ENCODE measurements around the gene GRID1. TPM values are rescaled to one million over a fixed set of nuclear protein-coding genes. Genes with fewer than 3 reads are reported as not detected.

The GRID1 gene
- total RNA-seq, 1 donor from 2014 or later, result 0.75 TPM

DNA sequence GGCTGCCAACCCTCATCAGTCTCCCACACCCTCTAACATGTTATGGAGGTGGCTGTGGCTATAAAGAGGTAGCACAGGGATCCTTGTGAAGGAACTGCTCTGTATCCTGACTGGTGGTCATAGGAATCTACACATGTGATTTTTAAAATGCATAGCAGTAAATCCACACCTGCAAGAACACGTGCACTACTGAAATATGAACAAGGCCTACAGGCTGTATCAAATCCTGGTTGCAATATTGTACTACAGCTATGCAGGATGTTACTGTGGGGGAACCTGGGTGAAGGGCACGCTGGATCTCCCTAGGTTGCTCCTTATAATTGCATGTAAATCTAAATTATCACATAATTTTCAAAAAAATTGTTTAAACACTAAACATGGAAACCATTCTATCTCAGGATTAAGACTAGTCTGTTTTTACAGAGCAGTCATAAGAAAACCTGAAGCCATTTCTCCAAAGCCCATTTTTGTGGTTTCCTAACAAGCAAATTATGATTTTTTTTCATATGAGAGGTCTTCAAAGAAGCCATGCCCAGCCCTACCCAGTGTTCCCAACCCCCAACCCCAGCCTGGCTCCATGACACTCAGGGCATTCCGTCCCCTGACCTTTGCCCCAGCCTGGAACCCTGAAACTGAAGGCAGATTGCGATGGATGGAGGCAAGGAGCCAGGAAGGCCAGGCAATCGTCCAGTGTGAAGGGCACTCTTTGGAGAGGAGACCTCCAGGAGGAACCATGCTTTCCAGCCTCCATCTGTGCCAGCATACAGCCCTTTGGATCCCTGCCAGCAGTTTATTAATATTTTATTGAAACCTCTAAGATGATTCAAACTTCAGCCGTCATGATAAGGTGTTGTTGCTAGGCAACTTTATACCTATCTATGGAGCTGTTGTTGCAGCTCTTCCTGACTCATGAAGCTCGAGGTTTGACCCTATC is 161.0 kb downstream of the GRID1 start:
- DNase-seq (ENCODE audit: low read depth), result no peak
- Mint-ChIP-seq H3K27me3 (ENCODE audit: low read depth, unreplicated experiment) (peaks cover 55% of the 10 kb centered on the region), H3K27ac (ENCODE audit: unreplicated experiment) (no peak overlapping the region), H3K9me3 (ENCODE audit: unreplicated experiment) (peaks cover 3% of the 10 kb centered on the region), H3K36me3 (ENCODE audit: low read depth, unreplicated experiment) (no peaks in the 10 kb centered on the region), H3K4me1 (ENCODE audit: low read depth, unreplicated experiment) (no peaks in the 10 kb centered on the region), H3K4me3 (ENCODE audit: unreplicated experiment) (no peak overlapping the region)
- H2AFZ ChIP-seq (ENCODE audit: low read depth, low read length), result no peak overlapping the region
- H3K4me1 ChIP-seq (ENCODE audit: insufficient read depth, low read length), result no peaks in the 10 kb centered on the region
- H4K20me1 ChIP-seq (ENCODE audit: insufficient read depth, low read length), result no peaks in the 10 kb centered on the region
- no peaks in the 10 kb centered on the region for H3K36me3 ChIP-seq (ENCODE audit: insufficient read depth, low read length)
- TF ChIP-seq, protein P1, sequence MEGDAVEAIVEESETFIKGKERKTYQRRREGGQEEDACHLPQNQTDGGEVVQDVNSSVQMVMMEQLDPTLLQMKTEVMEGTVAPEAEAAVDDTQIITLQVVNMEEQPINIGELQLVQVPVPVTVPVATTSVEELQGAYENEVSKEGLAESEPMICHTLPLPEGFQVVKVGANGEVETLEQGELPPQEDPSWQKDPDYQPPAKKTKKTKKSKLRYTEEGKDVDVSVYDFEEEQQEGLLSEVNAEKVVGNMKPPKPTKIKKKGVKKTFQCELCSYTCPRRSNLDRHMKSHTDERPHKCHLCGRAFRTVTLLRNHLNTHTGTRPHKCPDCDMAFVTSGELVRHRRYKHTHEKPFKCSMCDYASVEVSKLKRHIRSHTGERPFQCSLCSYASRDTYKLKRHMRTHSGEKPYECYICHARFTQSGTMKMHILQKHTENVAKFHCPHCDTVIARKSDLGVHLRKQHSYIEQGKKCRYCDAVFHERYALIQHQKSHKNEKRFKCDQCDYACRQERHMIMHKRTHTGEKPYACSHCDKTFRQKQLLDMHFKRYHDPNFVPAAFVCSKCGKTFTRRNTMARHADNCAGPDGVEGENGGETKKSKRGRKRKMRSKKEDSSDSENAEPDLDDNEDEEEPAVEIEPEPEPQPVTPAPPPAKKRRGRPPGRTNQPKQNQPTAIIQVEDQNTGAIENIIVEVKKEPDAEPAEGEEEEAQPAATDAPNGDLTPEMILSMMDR (IDR thresholded peaks at IDR 0.05; ENCODE audit: insufficient read depth, low read depth, low read length), result no peak
- TF ChIP-seq EZH2 (IDR thresholded peaks at IDR 0.05; ENCODE audit: insufficient read depth, low read length), result no peak
- H3K9ac ChIP-seq (ENCODE audit: low read length), result no peak overlapping the region
- FAIRE-seq, result no peak
- H3K4me3 ChIP-seq (ENCODE audit: insufficient read depth, low read depth, low read length), result no peak overlapping the region
- no peaks in the 10 kb centered on the region for H3K27me3 ChIP-seq (ENCODE audit: insufficient read depth, low read length)
- no peak overlapping the region for H3K4me2 ChIP-seq (ENCODE audit: low read length)
- no peaks in the 10 kb centered on the region for H3K9me3 ChIP-seq (ENCODE audit: insufficient read depth, low read depth, low read length)
- no peaks in the 10 kb centered on the region for H3K79me2 ChIP-seq (ENCODE audit: insufficient read depth, low read length)
- no peak overlapping the region for H3K27ac ChIP-seq (ENCODE audit: low read depth, low read length)

DNA sequence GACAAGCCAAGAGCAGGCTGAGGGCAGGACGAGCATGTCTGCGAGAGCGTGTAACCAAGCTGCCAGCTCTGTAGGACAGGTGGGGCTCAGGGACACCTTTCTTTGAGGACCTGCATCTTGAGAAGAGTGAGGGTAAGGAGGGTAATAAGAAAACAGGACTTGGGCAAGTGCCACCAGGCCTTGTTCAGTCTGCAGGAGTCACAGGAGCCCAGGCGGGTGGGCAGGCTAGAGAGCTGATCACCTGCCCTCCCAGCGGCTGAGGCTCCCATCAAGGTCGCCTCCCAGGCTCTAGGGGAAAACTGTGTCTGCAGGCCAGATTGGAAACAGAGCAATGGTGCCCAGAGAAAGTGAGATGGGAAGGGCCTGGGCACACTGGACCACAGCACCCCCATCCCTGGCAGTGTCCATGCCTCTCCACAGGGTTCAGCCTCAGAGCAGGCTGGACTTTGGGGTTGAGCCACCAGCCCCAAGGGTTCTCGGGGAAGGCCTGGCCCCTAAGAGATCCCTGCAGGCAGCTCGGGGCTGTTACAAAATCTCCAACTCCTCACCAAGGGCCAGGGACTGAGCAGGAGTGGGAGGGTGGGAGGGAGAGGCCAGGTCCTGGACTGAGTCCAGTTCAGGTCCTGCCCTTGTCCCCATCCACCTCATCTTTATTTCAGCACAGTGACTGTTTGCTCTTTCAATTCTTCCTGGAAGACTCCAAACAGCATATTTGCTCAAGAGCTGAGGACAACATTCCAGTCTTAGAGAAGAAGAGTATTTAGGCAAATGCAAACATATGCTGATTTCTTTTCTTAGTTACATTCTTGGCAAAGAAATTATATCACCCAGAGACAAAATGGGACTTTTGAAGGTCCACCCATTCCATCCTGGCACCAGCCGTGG is 161.9 kb downstream of the GRID1 start:
- Histone ChIP-seq H4K20me1 (ENCODE audit: insufficient read depth, low read length) (no peaks in the 10 kb centered on the region), H3K79me2 (ENCODE audit: insufficient read depth, low read length) (no peaks in the 10 kb centered on the region), H3K9ac (ENCODE audit: low read length) (no peak overlapping the region), H2AFZ (ENCODE audit: low read depth, low read length) (no peak overlapping the region), H3K27me3 (ENCODE audit: insufficient read depth, low read length) (no peaks in the 10 kb centered on the region), H3K4me3 (ENCODE audit: insufficient read depth, low read depth, low read length) (no peak overlapping the region), H3K4me1 (ENCODE audit: insufficient read depth, low read length) (no peaks in the 10 kb centered on the region), H3K9me3 (ENCODE audit: insufficient read depth, low read depth, low read length) (no peaks in the 10 kb centered on the region), H3K36me3 (ENCODE audit: insufficient read depth, low read length) (no peaks in the 10 kb centered on the region), H3K4me2 (ENCODE audit: low read length) (no peak overlapping the region), H3K27ac (ENCODE audit: low read depth, low read length) (no peak overlapping the region)
- Mint-ChIP-seq H3K27ac (ENCODE audit: unreplicated experiment) (no peak overlapping the region), H3K9me3 (ENCODE audit: unreplicated experiment) (peaks cover 3% of the 10 kb centered on the region), H3K27me3 (ENCODE audit: low read depth, unreplicated experiment) (peaks cover 57% of the 10 kb centered on the region), H3K36me3 (ENCODE audit: low read depth, unreplicated experiment) (no peaks in the 10 kb centered on the region), H3K4me1 (ENCODE audit: low read depth, unreplicated experiment) (no peaks in the 10 kb centered on the region), H3K4me3 (ENCODE audit: unreplicated experiment) (no peak overlapping the region)
- TF ChIP-seq, protein P1 (IDR thresholded peaks at IDR 0.05; ENCODE audit: insufficient read depth, low read depth, low read length), result no peak
- TF ChIP-seq EZH2 (IDR thresholded peaks at IDR 0.05; ENCODE audit: insufficient read depth, low read length), result no peak
- no peak for DNase-seq (ENCODE audit: low read depth)
- FAIRE-seq, result no peak
